Activated CD4-positive, alpha-beta T cell treated with anti-CD3 and anti-CD28 coated beads, Interleukin-2, amount 50 U/mL, for 48 hours (primary cell): ENCODE data around the gene CILP.
"Not testable (repeated sequence)": the region's sequence is repeated elsewhere in the genome, so short reads cannot be mapped to it uniquely, and the experiment has no call there.

ENCODE experiments used
- DNase-seq, 2 experiments: peaks; one replicate each; pipeline ENCODE4 v3.0.0-alpha.2; 2020

CILP gene

GRCh38 chr15:65189102-65189740 lies 22.1 kb downstream of the CILP start:
- peak in 1 of 2 experiments; percentile 19 for DNase-seq

GRCh38 chr15:65188472-65188871 lies 22.8 kb downstream of the CILP start:
- DNase-seq: not testable (repeated sequence)

GRCh38 chr15:65184868-65185717 lies 26.2 kb downstream of the CILP start, which contains the start of gene CLPX:
Gene CLPX (minus strand): TSS chr15:65185342. CDS start chr15:65185153, 189 bp downstream.
- peak; percentile 83 to 88 for DNase-seq

GRCh38 chr15:65184305-65184867 lies 26.9 kb downstream of the CILP start:
- peak; percentile 44 to 45 for DNase-seq

GRCh38 chr15:65183865-65184159 lies 27.5 kb downstream of the CILP start:
- no peak for DNase-seq

GRCh38 chr15:65182538-65182937 lies 28.7 kb downstream of the CILP start:
- no peak for DNase-seq

GRCh38 chr15:65181582-65182353 lies 29.5 kb downstream of the CILP start:
- not testable (repeated sequence) for DNase-seq

- no peak for DNase-seq
Observed at GRCh38 chr15:65180167-65180566, 31.1 kb downstream of the CILP start.

- DNase-seq: no peak
Observed at GRCh38 chr15:65177901-65178300, 33.4 kb downstream of the CILP start.

- DNase-seq: no peak
Observed at GRCh38 chr15:65176056-65176455, 35.2 kb downstream of the CILP start.

GRCh38 chr15:65175511-65175910 lies 35.8 kb downstream of the CILP start:
- DNase-seq: no peak

- DNase-seq: no peak
Observed at GRCh38 chr15:65174509-65174908, 36.8 kb downstream of the CILP start.

GRCh38 chr15:65172531-65172930 lies 38.7 kb downstream of the CILP start:
- no peak for DNase-seq

GRCh38 chr15:65171428-65171827 lies 39.8 kb downstream of the CILP start:
- no peak for DNase-seq

GRCh38 chr15:65165875-65166274 lies 45.4 kb downstream of the CILP start:
- DNase-seq: no peak

GRCh38 chr15:65164139-65164538 lies 47.1 kb downstream of the CILP start:
- no peak for DNase-seq

- no peak for DNase-seq
Observed at GRCh38 chr15:65163041-65163440, 48.2 kb downstream of the CILP start.

- DNase-seq: no peak
Observed at GRCh38 chr15:65156692-65157091, 54.6 kb downstream of the CILP start.

GRCh38 chr15:65154720-65155119 lies 56.6 kb downstream of the CILP start:
- DNase-seq: no peak

- no peak for DNase-seq
Observed at GRCh38 chr15:65147902-65148301, 63.4 kb downstream of the CILP start.

- DNase-seq: no peak
Observed at GRCh38 chr15:65146438-65146837, 64.8 kb downstream of the CILP start.
